Measurements from ENCODE around the gene LRRC59.

LRRC59 gene

DNA sequence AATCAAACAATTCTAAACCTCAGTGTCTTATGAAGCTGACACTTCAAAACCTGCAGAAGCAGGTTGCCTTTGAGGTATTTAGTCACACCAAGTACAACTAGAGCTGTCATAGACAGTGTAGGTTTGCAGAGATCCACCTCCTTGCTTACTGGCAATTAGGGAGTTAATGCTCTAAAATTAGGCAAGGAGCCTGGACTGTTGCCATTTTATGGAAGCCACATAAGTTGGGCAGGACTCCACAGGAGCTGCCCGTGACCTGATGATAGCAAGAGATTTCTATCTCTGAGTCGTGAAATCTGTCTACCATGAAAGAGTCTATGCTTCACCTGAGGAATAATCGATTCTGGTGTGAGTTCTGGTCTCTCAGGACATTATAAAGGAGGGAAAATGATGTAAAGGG is 15.4 kb downstream of the LRRC59 start:
- DNase-seq = no peak

DNA sequence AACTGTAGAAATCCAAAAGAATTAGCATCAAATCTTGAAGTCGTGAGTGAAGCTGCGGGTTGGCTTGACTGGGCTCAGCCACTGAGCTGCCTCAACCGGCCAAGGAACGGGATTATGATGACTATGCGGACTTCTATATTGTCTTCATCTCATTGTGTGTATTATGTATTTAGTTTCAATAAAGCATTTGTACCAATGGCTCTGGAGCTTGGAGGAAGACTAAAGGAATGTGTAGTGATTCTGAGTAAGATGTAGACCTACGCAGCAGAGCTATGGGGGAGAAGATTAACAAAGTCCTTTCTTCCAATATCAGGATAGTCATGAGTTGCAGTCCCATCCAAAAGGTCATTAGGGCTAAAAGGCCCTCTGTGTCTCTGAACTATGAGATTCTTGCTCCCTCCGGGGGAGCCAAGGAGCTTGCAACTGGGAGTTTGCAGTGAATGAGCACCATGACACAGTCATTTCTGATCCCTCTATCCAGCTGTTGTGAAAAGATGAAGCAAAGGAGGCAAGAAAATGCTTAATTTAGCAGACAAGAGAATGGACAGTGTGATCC is 16.0 kb downstream of the LRRC59 start:
- no peak for DNase-seq

DNA sequence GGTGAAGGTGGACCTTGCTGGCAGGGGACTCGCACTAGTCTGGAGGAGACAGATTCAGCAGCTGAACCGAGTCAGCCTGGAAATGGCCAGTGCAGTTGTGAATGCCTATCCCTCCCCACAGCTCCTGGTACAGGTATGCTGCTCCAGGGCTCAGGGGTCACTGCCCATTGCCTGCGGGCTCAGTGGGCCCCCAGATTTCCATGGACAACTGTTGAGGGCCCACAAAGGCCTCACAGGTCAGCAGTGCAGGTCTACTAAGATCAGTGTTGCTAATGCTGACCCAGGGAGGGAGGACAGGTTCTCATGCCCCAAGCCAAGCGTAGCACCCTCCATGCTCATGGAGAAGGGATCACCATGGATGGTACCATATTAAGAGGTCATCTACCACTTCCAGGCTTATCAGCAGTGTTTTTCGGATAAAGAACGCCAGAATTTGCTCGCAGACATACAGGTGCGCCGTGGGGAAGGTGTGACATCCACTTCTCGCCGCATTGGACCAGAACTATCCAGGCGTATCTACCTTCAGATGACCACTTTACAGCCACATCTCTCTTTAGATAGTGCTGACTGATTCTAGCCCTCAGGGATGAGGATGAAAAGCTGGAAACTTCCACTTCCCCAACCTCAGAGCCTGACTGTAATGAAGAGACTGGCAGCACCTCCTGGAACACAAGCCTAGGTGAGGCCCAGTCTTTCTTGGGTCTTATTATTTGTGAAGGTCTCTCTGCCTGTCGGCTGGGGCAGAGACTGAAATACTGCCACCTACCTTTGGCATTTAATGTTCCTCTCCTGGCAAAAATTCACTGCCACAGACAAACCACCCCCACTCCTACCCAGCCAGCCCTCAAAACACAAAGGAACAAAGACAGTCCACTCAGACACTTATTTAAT is 16.7 kb downstream of the LRRC59 start:
- DNase-seq = no peak

DNA sequence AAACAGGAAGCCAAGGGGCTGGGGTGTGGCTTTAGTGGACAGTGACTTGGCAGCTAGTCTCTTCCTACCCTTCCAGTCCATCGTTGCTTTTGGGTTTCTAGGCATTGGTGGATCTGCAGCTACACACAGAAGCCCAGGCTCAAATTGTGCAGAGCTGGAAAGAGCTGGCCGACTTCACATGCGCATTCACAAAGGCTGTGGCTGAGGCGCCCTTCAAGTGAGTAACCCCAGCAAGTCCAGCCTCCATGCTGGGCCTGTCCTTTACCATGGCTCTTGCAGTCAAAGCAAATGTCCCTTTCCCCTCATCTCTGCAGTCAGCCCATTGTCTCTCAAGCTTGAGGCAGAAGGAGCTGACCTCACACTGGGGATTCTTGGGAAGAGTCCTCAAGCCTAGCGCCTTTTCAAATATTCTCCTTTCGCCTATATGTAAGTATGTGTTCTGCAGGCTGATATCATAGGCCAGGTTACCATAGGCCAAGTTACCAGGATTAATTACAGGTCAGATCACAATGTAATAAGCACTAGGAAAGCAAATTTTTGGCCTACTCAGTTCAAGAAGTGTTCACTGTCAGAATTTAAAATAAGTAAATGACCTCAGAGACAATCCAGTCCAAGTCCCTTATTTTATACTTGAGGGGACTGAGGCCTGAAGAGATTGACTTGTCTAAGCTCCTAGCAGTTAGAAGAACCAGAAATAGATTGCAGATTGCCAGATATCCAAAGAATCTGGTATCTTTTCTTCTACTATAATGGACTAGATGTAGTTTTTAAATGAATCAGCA is 17.8 kb downstream of the LRRC59 start:
- no peak for DNase-seq

DNA sequence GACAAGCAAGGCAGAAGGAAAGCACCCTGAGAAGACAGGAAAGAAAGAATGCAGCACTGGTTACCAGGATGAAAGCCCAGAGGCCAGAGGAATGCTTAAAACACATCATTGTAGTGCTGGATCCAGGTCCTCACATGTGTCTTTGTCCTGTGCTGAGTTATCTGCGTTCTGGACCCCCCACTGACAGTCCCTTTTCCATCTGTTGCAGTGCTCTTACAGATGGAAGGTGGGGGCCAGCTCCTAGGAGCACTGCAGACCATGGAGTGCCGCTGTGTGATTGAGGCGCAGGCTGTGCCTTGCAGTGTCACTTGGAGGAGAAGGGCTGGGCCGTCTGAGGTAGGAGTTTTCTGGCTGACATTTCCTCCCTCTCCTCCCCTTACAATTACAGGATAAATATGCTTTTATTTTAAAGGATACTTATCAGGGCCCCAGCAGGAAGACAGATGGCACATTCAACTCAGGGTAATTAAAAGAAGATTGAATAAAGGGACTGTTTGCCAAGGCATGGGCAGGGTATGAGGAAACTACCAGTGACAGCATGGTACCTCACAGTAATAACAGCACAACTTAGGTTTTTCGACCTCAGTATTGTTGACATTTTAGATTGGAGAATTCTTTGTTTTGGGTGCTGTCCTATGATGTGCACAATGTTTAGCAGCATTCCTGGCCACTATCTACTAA is 21.3 kb downstream of the LRRC59 start:
- no peak for DNase-seq

DNA sequence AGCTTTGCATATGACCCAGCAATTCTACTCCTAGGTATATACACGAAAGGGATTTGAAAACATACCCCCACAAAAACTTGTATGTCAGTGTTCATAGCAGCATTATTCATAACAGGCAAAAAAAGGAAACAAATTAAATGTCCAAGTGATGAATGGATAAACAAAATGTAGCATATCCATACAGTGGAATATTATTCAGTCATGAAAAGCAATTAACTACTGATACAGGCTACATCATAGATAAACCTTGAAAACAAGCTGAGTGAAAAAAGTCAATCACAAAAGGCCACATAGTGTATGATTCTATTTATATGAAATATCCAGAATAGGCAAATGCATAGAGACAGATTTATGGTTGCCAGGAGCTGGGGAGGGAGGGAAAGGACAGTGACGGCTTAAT is 23.6 kb downstream of the LRRC59 start:
- DNase-seq = no peak

DNA sequence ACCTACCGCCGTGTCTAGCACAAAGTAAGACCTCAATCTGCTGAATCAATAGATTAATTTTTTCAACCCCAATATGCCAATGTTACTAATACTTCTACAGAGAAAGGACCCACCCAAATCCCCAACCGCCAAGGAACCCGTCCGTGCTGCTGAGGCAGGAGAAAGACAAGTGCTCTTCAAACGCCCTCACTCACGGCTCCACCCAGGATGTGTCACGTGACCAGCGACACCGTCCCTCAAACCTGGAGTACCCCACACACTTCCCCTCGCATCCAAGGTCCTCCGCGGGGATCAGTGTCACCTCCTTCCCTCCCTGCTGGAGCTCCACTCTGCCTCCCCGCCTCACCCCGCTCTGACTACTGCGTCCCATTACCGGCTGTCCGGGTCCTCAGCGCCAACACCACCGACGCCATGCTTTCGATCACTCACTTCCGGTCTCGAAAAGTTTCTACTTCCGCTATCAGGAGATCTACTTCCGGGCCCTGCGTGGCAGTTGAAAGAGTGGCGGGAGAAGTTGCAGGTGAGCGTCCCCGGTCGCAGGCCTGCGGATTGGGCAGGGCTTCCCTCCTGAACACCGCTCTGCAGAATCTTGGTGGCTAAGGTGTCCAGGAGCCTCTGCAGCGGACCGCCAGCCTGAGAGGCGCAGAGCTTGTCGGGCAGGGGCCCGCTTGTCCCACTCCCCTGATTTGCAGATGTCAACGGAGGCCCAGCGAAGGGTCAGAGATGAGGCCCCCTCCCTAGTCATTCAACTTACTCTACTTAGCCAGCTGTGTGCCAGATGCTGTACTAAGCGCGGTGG is 24.4 kb downstream of the LRRC59 start, which contains the start of the genes EME1 and MRPL27:
EME1 (plus strand) TSS at position 472 of the 799 bp plus-strand sequence. CDS start 1,980 bp downstream, outside the sequence.
MRPL27 (minus strand) TSS at position 427 of the 799 bp plus-strand sequence; CDS start at position 413, 14 bp downstream.
- DNase-seq = peak; percentile 72

DNA sequence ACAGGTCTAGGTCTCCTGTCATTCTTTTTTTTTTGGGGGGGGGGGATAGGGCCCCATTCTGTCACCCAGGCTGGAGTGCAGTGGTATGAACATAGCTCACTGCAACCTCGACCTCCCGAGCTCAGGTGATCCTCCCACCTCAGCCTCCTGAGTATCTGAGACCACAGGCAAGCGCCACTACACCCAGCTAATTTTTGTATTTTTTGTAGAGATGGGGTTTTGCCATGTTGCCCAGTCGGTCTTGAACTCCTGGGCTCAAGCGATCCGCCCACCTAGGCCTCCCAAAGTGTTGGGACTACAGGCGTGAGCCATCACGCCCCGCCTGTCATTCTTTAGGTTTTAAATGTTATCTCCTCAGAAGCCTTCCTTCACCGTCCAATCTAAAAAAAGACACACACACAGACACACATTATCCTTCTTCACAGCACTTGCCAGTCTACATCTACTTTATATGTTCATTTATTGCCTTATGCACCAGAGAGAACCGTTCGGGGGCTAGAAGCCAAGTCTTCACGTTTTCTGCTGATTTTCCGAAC is 25.0 kb downstream of the LRRC59 start:
- DNase-seq = no peak

DNA sequence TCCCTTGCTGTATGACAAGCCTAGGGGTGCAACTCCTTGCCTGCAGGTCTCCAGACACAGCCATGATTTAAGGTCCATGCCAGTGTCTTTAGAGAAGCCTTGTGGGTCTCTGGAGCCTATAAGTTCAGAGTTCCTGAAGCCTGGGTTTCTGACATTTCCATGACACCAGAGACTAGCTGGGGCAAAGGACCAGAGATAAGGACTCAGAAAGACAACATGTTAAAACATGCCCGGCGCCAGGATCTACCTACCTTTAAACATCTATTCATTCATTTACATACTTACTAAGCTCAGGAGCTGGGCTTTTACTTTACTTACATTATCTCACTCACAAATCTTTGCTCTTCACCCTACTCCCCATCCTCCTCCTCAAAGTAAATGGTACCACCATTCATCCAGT is 25.8 kb downstream of the LRRC59 start:
- DNase-seq = no peak

DNA sequence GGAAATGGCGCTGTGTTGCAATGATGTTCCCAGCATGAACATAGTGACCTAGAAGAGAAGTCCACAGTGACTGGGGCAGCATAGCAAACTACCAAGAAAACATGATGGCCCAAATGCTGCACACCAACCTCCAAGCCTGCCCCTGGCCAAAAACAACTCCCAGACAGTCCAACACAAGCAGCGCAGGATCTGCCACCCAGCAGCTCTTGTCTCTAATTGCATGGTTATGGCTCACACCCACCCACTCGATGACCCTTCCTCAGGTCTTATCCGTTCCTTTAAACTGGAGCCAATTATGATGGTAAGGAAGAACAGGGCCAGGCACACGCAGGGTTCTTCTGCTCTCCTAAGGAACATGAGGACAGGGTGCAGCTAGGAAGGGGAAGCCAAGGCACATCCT is 27.3 kb downstream of the LRRC59 start:
- DNase-seq = no peak

DNA sequence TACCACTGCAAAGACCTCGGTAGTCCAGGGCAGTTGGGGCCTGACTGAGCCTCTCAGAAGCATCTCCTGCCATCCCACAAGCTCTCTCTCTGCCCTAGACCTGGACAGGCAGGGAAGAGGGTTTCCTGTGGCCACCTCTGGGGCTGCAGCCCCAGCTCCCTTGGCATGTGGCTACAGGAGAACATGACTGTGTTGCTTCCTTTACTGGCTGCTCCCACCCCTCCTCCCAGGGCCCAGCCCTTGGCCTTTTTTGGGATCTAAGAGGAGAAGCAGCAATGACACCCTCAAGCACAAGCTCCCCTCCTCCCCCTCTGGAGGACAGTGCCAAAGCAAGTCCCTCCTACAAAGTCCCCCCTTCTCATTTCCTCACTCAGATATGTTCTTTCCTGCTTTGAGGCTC is 29.9 kb downstream of the LRRC59 start:
- DNase-seq = no peak

DNA sequence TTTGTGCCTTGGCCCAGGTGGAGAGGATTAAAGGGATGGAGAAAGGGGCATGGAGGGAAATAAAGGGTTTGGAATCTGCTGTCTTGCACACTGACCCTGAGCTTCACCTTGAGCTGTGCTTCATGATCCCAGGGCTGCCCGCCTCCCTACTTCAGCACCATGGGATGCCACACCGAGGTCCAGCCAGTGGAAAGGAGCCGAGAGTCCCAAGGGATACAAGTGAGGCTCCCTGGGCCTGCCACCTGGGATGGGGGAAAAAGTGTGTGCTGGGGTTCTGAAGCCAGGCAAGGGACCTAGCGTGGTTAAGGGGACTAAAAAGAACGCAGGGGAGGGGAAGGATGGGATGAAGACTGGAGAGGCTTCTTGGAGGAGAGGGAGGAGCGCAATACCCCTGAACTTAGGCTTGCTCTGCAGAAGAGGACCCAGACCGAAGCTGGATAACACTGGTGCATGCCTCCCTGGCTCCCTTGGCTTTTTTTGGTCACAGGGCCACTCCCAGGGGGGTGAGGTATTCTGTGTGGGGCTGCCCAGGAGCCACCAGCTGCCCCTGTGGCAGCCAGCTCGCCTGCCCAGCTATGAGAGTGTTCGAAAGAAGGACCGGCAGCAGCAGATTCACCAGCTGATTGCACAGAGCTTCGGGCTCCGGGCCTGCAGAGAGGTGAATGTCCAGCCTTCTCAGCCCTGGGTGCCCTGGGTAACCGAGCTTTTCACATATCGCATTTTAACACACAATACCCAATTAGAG is 31.5 kb downstream of the LRRC59 start:
- no peak for DNase-seq

DNA sequence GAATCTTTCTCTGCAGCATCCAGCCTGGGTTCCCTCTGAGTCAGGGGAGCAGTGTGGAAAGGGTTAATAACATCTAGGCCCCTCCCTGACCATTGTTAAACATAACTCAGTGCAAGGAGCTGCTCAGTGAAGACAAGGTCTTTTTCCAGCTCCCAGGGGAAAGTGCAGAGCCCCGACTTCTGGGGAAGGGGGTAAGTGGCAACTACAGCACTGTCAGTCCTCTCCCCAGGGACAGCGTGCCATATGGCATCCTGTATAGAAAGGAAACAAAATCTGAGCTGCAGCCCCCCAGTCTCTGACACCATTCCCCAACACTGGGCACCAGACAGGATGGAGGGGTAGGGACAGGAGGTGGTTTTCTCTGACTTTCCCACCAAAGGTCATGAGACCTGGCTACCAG is 32.2 kb downstream of the LRRC59 start:
- DNase-seq = no peak

DNA sequence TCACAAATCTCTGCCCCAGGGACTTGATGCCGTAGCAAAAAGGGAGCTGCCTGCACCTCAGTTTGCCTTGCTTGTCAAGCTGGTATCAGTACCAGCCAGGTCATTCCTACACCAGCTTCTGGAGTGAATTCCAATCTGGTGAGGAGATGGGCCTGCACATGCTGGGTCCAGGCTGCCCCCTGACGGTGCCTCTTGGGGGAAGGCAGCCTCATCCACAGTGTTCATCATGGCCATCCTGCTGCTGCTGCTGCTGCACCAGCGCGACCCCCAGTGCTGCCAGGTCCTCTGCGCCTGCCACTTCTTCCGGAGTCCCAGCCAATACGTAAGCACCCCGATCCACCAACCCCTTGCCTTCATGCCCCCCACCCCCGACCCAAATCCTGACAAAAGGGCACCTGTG is 32.6 kb downstream of the LRRC59 start:
- DNase-seq = peak; percentile 23

DNA sequence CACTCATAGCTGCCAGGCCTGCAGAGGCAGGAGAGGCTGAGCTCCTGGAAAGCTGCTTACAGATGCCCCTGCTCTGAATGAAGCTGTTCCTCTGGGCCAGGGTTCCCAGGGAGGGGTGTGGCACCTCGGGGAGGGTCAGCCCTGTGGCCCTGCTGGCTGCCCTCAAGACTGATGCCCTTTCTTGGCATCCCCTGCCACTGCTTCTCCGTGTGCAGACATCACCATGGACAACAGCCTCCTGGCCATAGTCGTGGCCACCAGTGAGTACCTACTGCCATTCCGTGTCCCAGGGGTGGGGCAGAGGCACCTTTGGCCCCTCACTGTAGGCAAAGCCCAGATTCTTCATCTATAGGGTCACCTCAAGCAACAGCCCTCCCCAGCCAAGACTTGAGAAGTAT is 33.3 kb downstream of the LRRC59 start:
- DNase-seq = no peak

DNA sequence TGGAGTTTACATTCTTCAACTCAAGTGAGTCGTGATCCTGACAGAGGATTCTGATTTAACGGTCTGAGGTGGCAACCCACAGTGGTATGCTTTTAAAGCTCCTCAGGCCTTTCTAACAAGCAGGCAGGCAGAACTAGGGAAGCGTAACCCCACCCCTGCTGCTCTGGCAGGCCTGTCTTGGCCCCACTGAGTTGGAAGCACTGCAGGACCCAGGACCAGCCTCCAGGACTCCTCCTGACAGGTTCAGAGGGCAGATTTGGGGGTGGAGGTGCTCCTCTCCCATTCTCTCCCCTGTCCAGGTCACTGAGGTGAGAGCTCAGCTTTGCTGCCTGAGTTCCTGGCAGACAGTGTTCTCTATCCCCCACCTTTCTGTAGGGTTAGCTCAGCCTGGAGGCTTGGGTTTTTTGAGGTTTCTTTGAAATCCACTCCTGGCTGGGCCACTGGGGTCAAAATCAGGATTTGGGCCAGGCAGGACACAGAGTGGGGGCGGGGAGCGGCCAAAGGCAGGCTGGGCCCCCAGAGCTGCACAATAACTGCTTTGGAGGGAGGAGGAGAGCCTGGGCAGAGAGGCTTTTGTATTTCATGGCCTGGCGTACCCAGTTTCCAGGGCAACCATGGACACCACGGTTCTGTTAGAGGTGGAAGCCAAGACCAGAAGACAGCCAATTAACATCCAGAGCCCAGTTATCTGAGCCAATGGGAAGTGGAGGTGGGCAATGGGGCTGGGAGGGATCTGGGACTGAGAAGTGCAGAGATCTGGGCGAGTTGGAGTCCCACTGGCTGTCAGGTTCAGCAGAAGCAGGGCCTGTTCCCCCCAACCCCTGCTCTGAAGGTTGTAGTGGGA is 33.9 kb downstream of the LRRC59 start:
- no peak for DNase-seq

DNA sequence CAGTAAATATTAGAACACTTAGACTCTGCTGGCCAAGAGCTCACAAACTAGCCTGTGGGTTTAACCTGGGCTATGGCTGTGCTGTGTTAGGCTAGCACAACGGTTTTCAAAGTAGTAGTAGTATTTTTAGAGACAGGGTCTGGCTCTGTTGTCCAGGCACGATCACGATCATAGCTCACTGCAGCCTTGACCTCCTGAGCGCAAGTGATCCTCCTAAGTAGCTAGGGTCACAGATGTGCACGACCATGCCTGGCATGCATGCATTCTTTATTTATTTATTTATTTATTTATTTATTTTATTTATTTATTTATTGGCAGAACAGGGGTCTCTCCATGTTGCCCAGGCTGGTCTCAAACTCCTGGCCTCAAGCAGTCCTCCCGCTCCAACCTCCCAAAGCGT is 34.7 kb downstream of the LRRC59 start:
- DNase-seq = no peak

DNA sequence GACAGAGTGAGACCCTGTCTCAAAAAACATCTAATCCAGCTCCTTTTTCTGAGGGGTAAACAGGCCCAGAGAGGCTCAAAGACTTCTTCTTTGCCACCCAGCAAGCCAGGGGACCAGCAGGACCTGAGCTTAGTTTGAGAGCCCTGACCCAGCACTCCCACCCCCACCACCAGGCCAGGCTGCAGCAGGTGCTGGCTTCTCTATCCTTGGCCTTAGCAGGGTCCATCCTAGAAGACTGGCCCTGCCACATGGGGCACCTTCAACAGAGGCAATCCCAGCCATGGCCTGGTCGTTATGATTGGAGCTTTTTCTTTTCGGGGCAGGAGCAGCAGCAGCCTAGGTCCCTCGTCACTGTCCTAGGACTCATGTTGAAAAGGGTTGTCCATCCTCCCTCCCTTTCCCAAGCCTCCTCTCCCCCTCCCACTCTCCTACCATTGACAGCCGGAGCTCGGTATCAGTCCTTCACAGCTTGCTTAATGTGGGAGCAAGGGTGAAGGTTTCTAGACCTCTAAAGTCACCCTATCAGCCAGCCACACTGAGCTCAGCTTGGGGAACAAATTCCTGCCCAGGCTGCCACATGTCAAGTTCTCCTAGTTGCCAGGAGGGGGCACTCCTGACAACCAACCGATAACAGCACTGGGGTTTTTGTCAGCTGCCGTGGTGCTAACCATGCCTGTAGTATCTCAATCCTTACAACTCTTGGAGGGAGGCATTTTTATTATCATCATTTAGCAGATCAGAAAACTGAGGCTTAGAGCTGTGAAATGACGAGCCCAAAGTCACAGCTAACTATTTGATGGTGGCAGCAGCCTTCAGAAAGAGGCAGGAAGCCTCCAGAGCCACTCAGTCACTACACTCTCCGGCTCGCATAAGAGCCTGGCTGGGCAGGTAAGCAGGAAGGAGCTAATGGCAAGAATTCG is 35.5 kb downstream of the LRRC59 start:
- DNase-seq = no peak

Data from amniotic stem cell (primary cell).